Measurements from ENCODE around the gene METTL15.
"Not testable (repeated sequence)": the region's sequence is repeated elsewhere in the genome, so short reads cannot be mapped to it uniquely, and the experiment has no call there.

METTL15 gene

DNA sequence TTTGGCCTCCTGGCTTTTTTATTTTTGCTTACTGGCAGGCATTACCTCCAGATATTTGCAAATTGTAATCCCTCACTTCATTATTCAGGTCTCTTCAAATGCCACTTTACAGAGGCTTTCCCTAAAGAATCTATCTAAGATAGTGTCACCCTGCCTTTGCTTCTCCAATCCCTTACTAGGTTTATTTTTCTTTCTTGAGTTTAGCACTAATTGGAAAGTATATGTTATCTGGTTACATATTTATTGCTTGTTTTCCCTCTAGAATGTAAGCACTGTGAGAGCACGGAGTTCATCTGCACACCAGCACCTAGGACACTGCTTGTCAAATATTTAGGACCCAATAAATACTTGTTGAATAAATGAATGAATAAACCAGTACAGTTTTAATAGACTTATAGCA, 3.8 kb upstream of the METTL15 start:
- no peak for ATAC-seq

DNA sequence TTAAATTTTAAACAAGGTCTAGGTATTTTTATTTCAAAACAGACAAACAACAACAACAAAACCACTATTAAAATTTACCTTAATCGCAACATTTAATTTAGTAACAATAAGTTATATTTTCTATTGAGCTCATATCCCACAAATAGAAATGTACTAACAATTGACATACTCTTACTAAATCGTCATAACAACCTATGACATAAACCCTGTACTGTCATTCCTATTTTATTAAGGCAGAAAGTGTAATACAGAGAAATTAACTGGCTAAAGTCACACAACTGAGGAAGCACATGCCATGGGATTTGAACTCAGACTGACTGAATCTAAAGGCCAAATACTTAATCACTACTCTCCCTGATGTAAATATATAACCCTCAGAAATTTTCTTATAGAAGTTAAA, 3.2 kb upstream of the METTL15 start:
- Mint-ChIP-seq H3K4me3 (no peak overlapping the region), H3K9me3 (no peaks in the 10 kb centered on the region), H3K36me3 (ENCODE audit: low read depth) (peaks cover 8% of the 10 kb centered on the region), H3K27ac (no peak overlapping the region), H3K27me3 (peaks cover 4% of the 10 kb centered on the region), H3K4me1 (peaks cover 35% of the 10 kb centered on the region)
- DNase-seq (no peak), ATAC-seq (no peak)

More for the DNA sequence above, 3.8 kb upstream of the METTL15 start:
- Mint-ChIP-seq H3K27ac (no peak overlapping the region), H3K36me3 (ENCODE audit: low read depth) (peaks cover 8% of the 10 kb centered on the region), H3K4me3 (no peak overlapping the region), H3K4me1 (peaks cover 29% of the 10 kb centered on the region), H3K27me3 (peaks cover 4% of the 10 kb centered on the region), H3K9me3 (no peaks in the 10 kb centered on the region)
- no peak for DNase-seq

DNA sequence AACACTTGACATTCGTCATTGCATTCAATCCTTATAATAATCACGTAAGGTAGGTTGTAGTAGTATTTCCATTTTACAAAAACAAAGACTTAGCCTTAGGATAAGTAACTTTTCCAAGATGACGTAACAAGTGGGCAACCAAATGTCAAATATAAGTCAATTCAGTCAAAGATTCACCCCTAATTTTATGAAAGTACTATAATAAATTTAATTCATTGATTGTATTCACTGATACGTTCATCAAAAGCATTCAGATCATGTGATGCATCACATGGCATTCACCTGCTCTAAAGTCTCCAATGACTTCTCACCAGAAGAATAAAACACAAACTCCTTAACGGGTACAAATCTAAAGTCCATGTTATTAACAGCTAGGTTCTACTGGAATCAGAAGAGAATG, 2.3 kb upstream of the METTL15 start:
- H3K27me3 Mint-ChIP-seq = peaks cover 4% of the 10 kb centered on the region
- peaks cover 8% of the 10 kb centered on the region for H3K36me3 Mint-ChIP-seq (ENCODE audit: low read depth)
- ATAC-seq = no peak
- H3K4me1 Mint-ChIP-seq = peaks cover 39% of the 10 kb centered on the region
- DNase-seq = no peak
- no peak overlapping the region for H3K27ac Mint-ChIP-seq
- H3K4me3 Mint-ChIP-seq = peak overlapping the region; percentile 97
- no peaks in the 10 kb centered on the region for H3K9me3 Mint-ChIP-seq

DNA sequence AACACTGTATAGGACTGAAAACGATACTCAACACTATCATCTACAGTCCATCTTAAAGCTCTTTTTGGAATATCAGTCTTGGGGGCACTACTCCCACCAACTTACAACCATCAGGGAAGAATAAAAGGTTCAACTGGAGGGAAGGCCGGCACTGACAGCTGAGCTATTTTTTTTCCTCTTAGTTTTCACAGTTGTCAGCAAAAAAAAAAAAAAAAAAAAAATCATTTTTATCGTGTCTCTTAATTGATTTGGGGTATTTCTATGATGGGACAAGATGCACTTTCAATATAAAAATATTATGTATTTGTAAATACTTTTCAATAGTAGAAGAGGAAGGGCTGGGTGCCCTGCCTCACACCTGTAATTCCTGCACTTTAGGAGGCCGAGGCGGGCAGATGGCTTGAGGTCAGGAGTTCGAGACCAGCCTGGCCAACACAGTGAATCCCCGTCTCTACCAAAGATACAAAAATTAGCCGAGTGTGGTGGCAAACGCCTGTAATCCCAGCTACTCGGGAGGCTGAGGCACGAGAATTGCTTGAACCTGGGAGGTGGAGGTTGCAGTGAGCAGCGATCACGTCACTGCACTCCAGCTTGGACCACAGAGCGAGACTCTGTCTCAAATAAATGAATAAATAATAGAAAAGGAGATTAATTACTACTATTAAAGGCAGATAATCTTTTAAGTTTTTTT, 1.7 kb upstream of the METTL15 start:
- H3K9me3 Mint-ChIP-seq = no peaks in the 10 kb centered on the region
- H3K4me3 Mint-ChIP-seq = peak overlapping the region; percentile 97
- DNase-seq = no peak
- H3K4me1 Mint-ChIP-seq = peaks cover 45% of the 10 kb centered on the region
- H3K27ac Mint-ChIP-seq = no peak overlapping the region
- H3K27me3 Mint-ChIP-seq = peaks cover 4% of the 10 kb centered on the region
- ATAC-seq = no peak
- H3K36me3 Mint-ChIP-seq (ENCODE audit: low read depth) = peaks cover 10% of the 10 kb centered on the region

- ATAC-seq = no peak
- peak overlapping the region; percentile 97 for H3K4me3 Mint-ChIP-seq
Measured at GRCh38 chr11:28107191-28107749, 918 bp upstream of the METTL15 start.

GRCh38 chr11:28108958-28109357, 770 bp downstream of the METTL15 start:
- Mint-ChIP-seq H3K4me3 (peak overlapping the region; percentile 97), H3K27ac (peak overlapping the region; percentile 35), H3K9me3 (no peaks in the 10 kb centered on the region), H3K36me3 (ENCODE audit: low read depth) (peaks cover 22% of the 10 kb centered on the region), H3K27me3 (peaks cover 4% of the 10 kb centered on the region), H3K4me1 (peaks cover 56% of the 10 kb centered on the region)
- ATAC-seq = no peak
- no peak for DNase-seq

More at GRCh38 chr11:28107191-28107749, 918 bp upstream of the METTL15 start:
- peaks cover 4% of the 10 kb centered on the region for H3K27me3 Mint-ChIP-seq
- no peaks in the 10 kb centered on the region for H3K9me3 Mint-ChIP-seq
- peaks cover 16% of the 10 kb centered on the region for H3K36me3 Mint-ChIP-seq (ENCODE audit: low read depth)
- peak; percentile 13 for DNase-seq
- peak overlapping the region; percentile 97 for H3K27ac Mint-ChIP-seq
- peaks cover 53% of the 10 kb centered on the region for H3K4me1 Mint-ChIP-seq

- DNase-seq (peak; percentile 70), ATAC-seq (peak; percentile 57)
- Mint-ChIP-seq H3K27me3 (peaks cover 4% of the 10 kb centered on the region), H3K36me3 (ENCODE audit: low read depth) (peaks cover 29% of the 10 kb centered on the region), H3K4me1 (peaks cover 54% of the 10 kb centered on the region), H3K9me3 (no peaks in the 10 kb centered on the region), H3K27ac (peak overlapping the region; percentile 91), H3K4me3 (peak overlapping the region; percentile 97)
Measured at GRCh38 chr11:28110108-28110820, 2.1 kb downstream of the METTL15 start.

- no peak for DNase-seq
- Mint-ChIP-seq H3K4me3 (peak overlapping the region; percentile 97), H3K36me3 (ENCODE audit: low read depth) (peaks cover 29% of the 10 kb centered on the region), H3K27ac (peak overlapping the region; percentile 91), H3K4me1 (peaks cover 50% of the 10 kb centered on the region), H3K9me3 (no peaks in the 10 kb centered on the region), H3K27me3 (peaks cover 4% of the 10 kb centered on the region)
- no peak for ATAC-seq
Measured at GRCh38 chr11:28110821-28111200, 2.6 kb downstream of the METTL15 start.

- H3K36me3 Mint-ChIP-seq (ENCODE audit: low read depth) = peaks cover 34% of the 10 kb centered on the region
- DNase-seq (no peak), ATAC-seq (no peak)
- H3K27ac Mint-ChIP-seq = no peak overlapping the region
- H3K4me1 Mint-ChIP-seq = peaks cover 41% of the 10 kb centered on the region
- H3K9me3 Mint-ChIP-seq = no peaks in the 10 kb centered on the region
- H3K27me3 Mint-ChIP-seq = no peaks in the 10 kb centered on the region
- H3K4me3 Mint-ChIP-seq = no peak overlapping the region
Measured at GRCh38 chr11:28114116-28114515, 5.9 kb downstream of the METTL15 start.

GRCh38 chr11:28114731-28115130, 6.5 kb downstream of the METTL15 start:
- H3K27ac Mint-ChIP-seq = no peak overlapping the region
- H3K36me3 Mint-ChIP-seq (ENCODE audit: low read depth) = peaks cover 34% of the 10 kb centered on the region
- ATAC-seq (no peak), DNase-seq (no peak)
- H3K9me3 Mint-ChIP-seq = no peaks in the 10 kb centered on the region
- H3K27me3 Mint-ChIP-seq = no peaks in the 10 kb centered on the region
- H3K4me1 Mint-ChIP-seq = peaks cover 35% of the 10 kb centered on the region
- no peak overlapping the region for H3K4me3 Mint-ChIP-seq

DNA sequence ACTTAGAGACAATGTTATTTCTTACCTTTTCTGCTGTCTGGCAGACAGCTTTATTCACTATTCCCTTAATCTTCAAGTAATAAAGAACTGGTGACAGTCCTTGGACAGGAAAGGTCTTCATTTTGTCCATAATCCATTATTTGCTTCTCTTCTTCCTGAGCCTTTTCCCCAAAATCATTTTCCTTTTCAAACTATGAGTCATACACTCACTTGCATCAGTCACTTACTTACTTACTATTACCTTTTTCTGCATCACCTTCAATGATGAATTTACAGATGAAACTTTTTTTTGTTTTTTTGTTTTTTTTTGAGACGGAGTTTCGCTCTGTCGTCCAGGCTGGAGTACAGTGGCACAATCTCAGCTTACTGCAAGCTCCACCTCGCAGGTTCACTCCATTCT, 9.5 kb downstream of the METTL15 start:
- Mint-ChIP-seq H3K27ac (no peak overlapping the region), H3K9me3 (no peaks in the 10 kb centered on the region), H3K27me3 (no peaks in the 10 kb centered on the region), H3K4me3 (no peak overlapping the region), H3K4me1 (peaks cover 14% of the 10 kb centered on the region), H3K36me3 (ENCODE audit: low read depth) (peaks cover 25% of the 10 kb centered on the region)
- no peak for DNase-seq
- no peak for ATAC-seq

DNA sequence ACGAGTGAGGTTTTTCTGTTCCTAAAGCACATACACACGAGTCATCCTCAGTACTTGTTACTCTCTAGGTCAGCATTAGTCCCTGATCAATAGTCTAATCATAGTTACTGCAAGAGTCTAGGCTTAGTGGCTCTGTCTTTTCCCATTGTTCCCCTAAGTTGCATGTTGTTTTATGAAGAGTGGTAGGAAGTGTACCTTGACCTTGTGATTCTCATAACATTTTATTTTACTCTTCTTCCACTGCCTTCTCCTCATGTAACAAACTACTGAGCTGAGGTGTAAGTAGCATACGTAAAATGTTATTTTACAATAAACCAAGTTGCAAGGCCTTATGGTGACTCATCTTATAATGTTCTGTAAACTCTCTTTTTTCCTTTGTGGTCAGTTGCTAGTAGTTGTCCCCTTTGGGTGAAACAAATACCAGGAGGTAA, 15.0 kb downstream of the METTL15 start:
- DNase-seq = no peak
- Mint-ChIP-seq H3K36me3 (ENCODE audit: low read depth) (peaks cover 21% of the 10 kb centered on the region), H3K9me3 (no peaks in the 10 kb centered on the region), H3K27ac (no peak overlapping the region), H3K27me3 (no peaks in the 10 kb centered on the region), H3K4me3 (no peak overlapping the region), H3K4me1 (peaks cover 6% of the 10 kb centered on the region)
- ATAC-seq = no peak

GRCh38 chr11:28132548-28132947, 24.4 kb downstream of the METTL15 start:
- no peak for ATAC-seq
- no peak overlapping the region for H3K27ac Mint-ChIP-seq
- H3K27me3 Mint-ChIP-seq = no peaks in the 10 kb centered on the region
- H3K36me3 Mint-ChIP-seq (ENCODE audit: low read depth) = peaks cover 39% of the 10 kb centered on the region
- H3K9me3 Mint-ChIP-seq = peaks cover 21% of the 10 kb centered on the region
- no peak overlapping the region for H3K4me3 Mint-ChIP-seq
- H3K4me1 Mint-ChIP-seq = no peaks in the 10 kb centered on the region
- DNase-seq = no peak

GRCh38 chr11:28133146-28133545, 25.0 kb downstream of the METTL15 start:
- H3K27ac Mint-ChIP-seq = no peak overlapping the region
- no peak for ATAC-seq
- H3K9me3 Mint-ChIP-seq = peaks cover 26% of the 10 kb centered on the region
- H3K36me3 Mint-ChIP-seq (ENCODE audit: low read depth) = peaks cover 45% of the 10 kb centered on the region
- no peaks in the 10 kb centered on the region for H3K4me1 Mint-ChIP-seq
- no peaks in the 10 kb centered on the region for H3K27me3 Mint-ChIP-seq
- no peak overlapping the region for H3K4me3 Mint-ChIP-seq
- no peak for DNase-seq

- H3K27me3 Mint-ChIP-seq, ATAC-seq: not testable (repeated sequence)
Measured at GRCh38 chr11:28136157-28136556, 28.0 kb downstream of the METTL15 start.

More at GRCh38 chr11:28136157-28136556, 28.0 kb downstream of the METTL15 start:
- not testable (repeated sequence) for H3K27ac Mint-ChIP-seq, H3K4me1 Mint-ChIP-seq, H3K4me3 Mint-ChIP-seq, DNase-seq
- Mint-ChIP-seq H3K36me3 (ENCODE audit: low read depth) (peaks cover 69% of the 10 kb centered on the region), H3K9me3 (peaks cover 49% of the 10 kb centered on the region)

All from activated naive CD8-positive, alpha-beta T cell treated with anti-CD3 and anti-CD28 coated beads, Interleukin-2, amount 50 U/mL, for 24 hours (primary cell).